HG02798 (cell line): Measurements from ENCODE around the gene BABAM2.

Experiments used
- ATAC-seq: cut with Tn5 transposase; IDR thresholded peaks from one replicate; pipeline ENCODE4 v1.9.1; 2021; ENCODE audit warnings: mild to moderate bottlenecking; ENCODE audit not compliant: unreplicated experiment, poor library complexity

BABAM2 gene

DNA sequence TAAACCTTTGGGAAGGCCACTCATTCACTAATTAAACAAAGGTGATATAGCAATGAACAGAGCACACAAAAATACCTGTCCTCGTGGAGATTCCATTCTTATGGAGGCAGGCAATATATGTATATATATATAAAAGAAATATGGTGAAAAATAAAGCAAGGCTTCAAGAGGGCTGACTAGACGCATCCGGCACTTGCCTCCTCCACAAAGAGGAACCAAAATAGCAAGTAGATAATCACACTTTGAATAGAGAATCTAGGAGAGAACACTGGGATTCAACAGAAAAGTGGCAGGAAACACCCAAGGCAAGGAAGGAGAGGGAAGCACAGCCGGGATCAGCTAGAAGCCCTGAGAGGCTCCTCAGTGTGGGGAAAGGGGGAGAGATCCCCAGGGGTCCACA, 283.7 kb downstream of the BABAM2 start:
- ATAC-seq = no peak

DNA sequence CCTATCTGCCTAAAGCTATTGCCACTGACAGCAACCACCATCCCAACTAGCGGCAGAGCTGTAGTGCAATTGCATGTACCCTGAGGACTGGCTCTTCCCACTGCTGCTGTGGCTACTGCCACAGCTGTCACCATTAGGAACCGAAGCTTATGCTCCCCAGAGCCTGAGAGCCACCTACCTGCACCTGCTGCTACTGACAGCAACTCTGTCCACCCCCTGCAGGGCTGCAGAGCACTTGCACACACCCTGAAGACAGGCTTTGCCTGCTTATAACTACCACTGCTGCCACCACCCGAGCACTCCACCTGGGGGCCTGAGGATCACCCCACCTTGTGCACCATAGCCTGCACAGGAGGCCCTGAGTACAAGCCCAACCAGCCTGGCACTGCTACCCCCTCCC, 284.5 kb downstream of the BABAM2 start:
- no peak for ATAC-seq

DNA sequence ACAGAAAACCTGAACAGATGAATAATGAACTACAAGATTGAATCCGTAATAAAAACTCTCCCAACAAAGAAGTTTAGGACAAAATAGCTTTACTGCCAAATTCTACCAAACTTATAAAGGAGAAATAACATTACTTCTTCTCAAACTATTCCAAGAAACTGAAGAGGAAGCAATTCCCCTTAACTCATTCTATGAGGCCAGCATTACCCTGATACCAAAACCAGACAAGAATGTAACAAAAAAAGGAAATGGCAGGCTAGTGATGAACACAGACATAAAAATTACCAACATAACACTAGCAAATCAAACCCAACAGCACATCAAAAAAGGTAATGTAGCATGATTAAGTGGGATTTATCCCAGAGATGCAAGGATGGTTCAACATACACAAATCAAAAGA, 288.4 kb downstream of the BABAM2 start:
- ATAC-seq = no peak

DNA sequence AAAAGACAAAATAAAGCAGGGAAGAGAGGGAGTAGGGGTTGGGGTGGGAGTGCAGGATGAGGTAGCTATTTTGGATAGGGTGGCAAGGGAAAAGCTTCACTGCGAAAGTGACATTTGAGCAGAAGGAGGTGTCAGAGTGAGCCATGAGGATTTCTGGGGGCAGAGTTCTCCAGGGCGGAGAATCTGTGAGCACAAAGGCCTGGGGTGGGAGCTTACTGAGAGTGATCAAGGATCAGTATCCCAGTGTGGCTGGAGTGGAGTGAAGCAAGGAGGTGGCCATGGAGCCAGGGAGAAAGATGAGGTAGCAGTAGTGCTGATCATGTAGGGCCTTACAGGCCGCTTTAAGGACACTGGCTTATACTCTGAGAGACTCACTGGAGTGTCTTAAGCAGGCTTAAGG, 291.3 kb downstream of the BABAM2 start:
- no peak for ATAC-seq

DNA sequence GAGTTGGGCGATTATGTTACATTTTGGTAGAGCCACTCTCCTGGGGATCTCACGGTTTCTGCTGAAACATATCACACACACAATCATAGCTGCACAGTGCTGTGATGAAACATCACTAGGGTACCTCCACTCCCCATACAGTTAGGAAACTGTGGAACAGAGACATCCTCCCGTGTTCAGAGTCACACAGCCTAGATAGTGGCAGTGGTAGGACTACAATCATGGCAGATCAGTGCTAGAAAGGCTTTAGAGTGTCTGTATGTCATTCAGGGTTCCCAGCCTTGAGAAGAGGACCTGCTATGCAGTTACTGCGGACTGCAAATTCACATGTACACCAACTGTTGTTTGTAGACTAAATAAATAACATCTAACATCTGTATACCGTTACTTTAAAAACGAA, 291.8 kb downstream of the BABAM2 start:
- no peak for ATAC-seq

DNA sequence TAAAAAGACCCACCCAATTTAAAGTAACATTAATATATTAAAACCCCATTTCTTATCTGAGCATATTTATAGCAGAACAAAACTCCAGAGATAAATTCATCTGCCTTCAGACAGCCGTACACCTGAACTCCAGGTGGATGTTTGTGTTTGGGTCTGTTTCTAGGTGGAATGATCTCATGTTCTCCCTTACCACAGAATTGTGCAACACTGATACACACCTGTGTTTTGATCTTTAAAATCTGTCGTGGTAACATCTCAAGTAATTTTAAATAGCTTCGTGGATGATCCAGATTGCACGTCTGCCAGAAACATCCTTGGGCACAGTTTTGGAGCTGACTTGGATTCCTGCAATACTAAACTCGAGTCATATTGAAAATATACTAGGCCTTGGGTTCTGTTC, 294.6 kb downstream of the BABAM2 start:
- ATAC-seq = no peak

DNA sequence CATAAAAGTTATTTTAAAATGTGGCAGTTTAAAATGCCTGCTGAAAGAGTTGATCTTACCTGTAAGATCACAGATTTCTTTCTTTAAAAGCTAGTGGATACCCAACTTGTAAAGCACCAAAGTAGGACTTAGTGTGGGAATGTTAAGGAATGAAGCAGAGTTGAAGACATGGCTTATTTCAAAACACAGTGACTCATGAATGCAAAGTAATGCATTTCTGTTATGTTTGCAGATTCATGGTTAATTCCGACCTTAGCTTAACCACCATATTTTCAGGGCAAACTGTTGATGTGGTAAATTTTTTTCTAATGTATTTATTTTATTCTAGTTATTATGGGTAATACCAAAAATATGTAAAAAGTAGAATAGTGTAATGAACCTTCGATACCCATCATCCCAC, 295.4 kb downstream of the BABAM2 start:
- no peak for ATAC-seq

DNA sequence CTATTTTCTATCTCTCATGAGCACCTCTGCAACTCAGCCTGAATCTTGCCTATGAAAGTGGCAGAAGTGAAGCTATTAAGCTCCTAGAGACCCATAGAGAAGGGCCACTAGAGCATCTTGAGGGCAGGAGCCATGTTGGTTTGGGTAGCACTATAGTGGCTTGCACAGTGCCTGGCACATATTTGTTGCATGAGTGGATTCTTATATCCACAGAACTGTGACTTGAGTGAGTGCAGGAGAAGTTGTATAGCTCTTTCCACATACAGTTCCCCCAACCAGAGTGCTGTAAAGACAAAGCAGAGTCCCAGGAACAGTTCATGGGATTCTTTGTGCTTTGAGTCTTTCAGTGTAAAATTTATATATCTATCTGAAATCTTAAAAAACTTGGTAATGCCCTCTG, 296.7 kb downstream of the BABAM2 start:
- ATAC-seq = no peak

DNA sequence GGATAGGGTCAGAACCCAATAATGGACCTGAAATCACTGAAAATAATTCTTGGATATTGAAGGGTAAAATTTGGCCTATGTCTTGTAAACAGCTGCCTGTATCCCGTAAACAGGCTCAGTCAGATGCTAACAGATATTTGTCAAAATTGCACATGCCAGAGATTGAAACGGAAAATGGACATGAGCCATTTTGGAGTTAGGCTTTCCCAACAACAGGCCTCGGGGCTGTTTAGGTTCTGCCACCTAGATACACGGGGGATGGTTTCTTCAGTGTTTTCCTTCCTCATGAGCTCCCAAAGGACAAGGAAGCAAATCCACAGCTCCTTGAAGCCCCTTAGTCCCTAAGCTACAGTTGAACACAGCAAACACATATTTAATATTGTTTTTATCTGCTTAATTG, 297.9 kb downstream of the BABAM2 start:
- ATAC-seq = no peak

DNA sequence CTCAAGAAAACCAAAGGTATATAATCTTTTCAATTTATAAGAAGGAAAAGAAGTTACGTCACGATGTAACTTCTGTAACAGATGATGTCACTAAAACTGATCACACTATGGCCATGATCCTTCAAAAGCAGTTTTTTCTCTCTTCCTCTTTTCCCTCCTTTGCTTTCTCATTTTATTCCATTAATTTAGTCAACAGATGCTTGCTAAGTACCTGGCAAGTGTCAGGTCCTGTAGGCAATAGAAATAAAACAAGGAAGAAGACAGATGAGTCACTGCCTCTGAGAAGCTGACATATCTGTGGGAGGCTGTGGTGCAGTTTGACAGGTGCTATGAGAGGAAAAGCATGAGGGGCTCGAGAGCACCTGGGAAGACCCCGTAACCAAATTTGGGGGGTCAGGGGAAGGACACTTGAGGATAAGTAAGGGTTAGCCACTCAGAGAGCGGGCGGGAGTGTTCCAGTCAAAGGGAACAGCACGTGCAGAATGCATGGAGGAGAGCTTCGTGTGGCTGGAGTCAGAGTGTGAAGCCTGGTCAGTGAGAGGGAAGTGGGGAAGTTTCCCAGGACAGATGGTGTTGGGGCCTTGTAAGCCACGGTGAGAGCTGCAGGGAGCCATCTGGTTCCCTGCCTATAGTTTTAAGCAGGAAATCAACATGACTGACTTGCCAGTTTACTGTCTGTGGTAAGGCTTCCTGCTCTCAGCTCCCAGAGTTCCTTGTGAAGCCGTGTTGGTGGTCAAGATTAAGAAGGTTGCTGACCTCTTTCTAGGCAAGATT, 303.3 kb downstream of the BABAM2 start:
- ATAC-seq = no peak

DNA sequence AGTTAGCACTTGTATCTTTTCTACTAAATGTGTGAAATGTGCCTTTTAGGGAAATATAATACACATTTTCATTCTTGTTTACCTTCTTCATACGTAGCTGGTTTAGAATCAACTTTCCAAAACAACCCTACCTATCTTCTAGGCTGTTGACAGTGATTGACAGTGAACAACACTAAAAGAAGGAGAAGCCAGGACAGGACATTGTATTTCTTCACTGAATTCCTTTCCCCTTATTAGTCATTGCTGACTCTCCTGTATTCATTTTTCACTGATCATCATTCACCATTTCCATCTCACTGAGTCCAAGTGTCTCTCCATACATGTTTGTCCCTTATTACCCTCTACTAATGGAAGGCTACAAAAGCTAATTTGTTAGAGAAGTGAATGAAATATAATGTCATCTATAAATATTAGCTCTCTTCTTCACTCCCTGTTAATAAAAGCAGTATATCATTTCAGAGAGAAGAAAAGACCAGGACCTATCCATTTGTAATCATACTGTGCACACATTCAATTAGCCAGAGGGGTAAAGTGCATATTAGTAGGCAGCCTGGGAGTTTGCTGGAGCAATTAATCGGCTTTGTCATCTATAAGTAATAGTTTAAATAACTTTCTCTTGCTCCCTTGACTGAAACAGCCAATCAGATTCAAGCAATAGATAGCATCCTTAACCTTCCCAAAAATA, 309.6 kb downstream of the BABAM2 start:
- ATAC-seq = no peak

DNA sequence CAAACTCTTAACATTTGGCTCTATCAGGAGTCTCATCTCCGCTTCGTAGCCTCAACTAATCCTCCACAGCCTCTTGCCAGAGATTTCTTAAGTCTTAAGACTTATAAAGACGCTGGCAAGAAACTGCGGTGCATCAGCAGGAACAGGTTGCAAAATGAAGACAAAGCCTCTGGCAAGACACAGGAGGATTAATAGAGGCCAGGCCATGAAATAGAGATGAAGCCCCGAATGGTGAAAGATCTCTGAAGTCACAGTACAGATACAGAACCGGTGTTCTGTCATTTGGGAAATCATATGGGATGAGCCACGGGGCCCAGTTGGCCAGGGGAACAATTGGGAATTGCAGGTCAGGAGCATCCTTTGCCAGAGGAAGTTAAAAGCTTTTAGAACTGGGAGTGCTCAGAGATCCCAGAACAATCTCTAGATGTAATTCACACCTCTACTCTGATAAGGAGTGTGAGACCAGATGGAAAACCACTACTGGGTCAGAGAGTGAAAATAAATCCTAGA, 311.2 kb downstream of the BABAM2 start:
- no peak for ATAC-seq

DNA sequence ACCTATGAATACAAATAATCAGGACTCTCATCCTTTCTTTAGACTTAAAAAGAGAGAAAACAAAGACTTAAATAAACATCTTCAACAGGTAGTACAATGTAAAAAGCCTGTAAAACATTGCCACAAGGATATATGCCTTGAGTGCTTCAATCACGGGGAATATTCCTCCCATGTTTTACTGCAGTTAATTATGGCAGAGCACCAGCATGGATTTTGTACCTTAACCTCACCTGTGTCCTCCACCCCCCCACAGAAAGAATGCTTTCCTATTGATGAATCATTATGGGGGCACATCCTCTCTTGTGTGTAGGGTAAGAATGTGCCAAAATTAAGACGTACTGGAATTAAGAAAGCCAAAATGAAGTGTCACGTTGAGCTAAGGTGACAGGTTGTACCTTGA, 312.2 kb downstream of the BABAM2 start:
- ATAC-seq = no peak

DNA sequence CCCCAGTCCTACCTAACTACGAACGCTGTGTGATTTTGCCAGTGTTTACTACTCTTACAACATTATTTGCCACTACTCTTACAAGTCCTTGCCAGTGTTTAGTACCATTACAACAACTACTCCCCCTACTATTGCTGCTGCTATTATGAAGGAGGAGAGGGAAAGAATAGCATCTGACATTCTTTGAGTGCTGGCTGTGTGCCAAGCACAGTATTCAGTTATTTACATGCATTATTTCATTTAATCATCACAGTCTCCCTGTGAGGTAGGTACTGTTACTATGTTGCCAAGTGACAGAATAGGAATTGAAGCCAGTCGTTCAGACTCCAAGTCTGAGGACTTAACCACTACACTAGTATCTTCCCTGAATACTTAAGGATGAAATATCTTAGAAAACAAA, 316.2 kb downstream of the BABAM2 start:
- ATAC-seq = no peak

DNA sequence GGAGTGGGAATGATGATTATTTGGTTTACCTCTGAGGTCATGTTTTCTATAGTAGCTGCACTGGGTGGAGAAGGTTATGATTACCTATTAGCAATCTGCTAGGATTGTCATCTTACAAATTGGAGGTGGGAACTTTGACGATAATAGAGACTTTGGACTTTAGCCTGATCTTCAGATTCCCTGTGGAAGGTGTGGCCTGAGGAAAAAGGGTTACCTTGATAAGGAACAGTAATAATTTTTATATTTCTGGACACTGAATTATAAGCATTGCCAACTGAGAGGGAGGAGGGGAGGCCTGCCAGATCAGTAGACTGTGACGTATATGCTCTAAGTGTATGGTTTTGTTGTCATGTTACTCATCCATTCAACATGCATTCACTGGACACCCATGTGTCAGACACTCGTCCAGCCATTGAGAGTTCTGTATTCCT, 318.7 kb downstream of the BABAM2 start:
- ATAC-seq = no peak

DNA sequence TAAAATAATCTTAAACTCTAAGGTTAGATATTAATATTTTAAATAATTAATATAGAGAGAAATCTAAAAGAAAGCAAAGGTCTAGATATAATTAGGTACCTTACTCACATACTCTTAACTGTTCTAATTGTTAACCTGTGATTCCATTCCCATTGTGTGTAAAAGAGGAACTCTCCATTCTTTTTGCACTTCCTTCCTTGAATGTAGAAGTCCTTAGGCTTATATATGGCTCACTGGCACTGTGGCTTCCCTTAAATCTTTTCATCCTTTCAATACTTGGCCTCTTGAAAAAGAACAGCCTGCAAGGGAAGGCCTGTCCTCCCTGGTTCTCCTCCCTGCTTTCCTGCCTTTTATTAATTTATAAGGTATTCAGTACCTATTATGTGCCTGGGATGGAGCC, 319.3 kb downstream of the BABAM2 start:
- ATAC-seq = no peak

DNA sequence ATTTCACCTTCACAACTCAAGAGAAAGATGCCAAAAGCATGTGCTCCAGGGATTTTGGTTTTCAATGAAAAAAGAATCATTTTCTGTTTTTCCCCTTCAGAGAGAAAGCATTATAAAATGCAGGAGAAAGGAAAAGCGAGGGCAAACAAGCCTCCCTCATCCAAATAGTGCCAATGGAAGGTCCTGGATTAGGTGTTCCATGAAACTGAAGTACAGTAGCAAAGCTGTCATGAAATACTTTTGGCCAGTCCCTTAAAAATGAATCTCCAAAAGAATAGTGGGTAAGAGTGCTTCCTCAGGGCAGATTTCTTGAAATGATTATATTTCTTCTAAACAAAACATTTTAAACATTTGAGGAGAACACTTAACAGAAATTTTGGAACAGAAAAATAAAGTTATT, 320.0 kb downstream of the BABAM2 start:
- no peak for ATAC-seq

DNA sequence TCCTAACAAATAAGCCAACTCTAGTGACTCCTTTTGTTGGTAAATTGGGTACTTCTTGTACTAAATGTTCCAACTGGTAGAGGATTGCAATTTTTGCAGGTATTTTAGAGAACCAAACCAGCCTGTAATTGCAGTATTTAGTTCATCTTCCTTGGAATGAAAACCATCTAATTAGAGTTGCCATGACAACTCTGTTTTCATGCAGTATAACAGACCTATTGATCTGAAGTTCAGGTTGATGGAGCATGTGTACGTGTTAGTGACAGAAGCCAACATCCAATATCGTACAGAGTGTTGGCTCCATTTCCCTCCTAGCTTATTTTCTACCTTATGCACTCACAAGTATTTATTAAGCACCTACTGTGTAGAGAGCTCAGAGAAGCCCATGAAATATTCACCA, 325.8 kb downstream of the BABAM2 start:
- ATAC-seq = no peak

DNA sequence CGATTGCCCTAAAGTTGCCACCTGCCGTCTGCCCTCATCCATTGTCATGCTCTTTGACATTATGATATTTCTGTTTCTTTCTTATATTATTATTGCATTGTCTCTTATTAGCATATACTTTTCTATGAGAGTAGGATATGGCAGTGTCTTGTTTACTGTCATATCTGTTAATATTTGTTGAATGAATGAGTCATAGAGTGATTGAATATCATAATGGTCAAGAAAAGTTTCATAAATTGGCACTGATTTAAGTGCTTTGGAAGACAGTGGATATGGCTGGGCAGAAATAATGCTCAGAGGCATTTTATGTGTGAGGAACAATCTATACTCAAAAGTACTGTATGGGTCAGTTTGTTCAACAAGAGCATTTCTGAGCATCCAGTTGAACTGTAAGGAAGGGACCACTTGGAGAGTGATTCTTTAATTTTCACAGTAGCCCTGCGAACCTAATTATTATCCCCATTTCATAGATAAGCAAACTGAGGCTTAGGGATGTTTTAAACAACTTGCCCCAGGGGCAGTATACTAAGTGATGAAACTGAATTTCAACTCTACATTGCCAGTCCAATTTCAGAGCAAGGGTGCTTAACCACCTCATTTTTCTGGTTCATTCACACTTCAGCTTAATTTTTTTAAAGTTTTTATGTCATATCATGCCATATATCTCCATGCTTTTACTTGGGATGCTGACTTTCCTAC, 326.7 kb downstream of the BABAM2 start:
- ATAC-seq = no peak

DNA sequence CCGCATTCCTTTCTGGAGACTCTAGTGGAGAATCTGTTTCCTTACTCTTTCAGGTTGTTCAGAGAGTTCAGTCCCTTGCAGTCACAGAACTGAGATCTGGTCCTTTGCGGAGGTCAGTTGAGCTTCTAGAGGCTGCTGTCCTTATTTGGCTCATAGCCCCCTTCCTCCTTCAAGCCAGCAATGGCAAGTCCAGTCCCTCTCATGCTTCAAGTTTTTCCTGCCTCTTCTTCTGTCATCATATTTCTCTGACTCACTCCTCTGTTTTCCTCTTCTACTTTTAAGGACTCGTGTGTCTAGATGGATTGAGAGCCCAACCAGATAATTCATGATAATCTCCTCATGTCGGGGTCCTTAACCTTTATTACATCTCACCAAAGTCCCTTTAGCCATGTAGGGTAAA, 328.6 kb downstream of the BABAM2 start:
- no peak for ATAC-seq

DNA sequence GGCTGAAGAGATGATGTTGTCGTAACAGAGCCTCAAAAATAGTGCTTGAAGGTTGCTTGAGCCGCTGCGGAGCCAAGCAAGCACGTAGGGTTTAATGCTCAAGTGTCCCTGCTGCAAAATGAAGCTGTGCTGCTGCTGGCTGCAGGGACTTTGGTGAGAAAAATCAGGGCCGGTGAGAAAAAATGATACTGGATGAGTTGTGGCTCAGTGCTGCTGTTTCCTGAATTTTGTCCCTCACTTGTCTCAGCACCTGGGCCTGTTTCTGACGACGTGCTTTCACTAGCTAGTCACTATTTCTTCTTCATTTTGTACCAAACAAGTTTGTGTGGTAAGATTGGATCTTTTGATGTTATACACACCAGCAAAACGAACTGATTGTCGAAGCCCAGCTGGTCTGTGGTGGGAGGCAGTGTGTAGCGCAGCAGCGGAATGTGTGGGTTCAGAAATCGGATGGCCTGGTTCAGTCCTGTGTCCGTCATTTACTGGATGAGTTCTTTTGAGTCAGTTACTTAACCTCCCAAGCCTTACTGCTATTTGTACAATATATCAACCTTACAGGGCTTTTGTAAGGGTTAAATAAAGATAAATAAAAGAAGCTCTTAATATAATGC, 329.3 kb downstream of the BABAM2 start:
- ATAC-seq = no peak
